ENCODE measurements around the gene MAP3K3. TPM values are rescaled to one million over a fixed set of nuclear protein-coding genes. Genes with fewer than 3 reads are reported as not detected.

Gene MAP3K3
- total RNA-seq, 2 donors from 2014 or later, result 38.2 to 94.7 TPM

GRCh38 chr17:63741408-63742173 lies 119.4 kb downstream of the MAP3K3 start, which contains the start of gene STRADA:
Gene STRADA (minus strand): TSS chr17:63741799. CDS start chr17:63728369, 13,430 bp downstream.
- Histone ChIP-seq H3K27ac (peak within 1 kb of the TSS; percentile 90 to 94), H3K9me3 (no peaks in the 10 kb centered on the region), H3K36me3 (peaks cover 14% of the 10 kb centered on the region), H3K27me3 (no peaks in the 10 kb centered on the region), H3K4me1 (peaks cover 0 to 15% of the 10 kb centered on the region in 2 donors), H3K4me3 (peak within 1 kb of the TSS; percentile 84 to 94)
- TF ChIP-seq CTCF (IDR thresholded peaks at IDR 0.05), result peak in 1 of 2 donors; percentile 25
- peak; percentile 97 for DNase-seq (ENCODE audit: low spot score)

Other genes with a start within 250 kb of the MAP3K3 start
- 10 to 100 TPM; 13.4 to 13.7 TPM for gene CYB561, start 176.1 kb upstream of the MAP3K3 start, total RNA-seq
- 1 to 10 TPM; 3.4 to 4.0 TPM for gene ACE, start 145.4 kb upstream of the MAP3K3 start, total RNA-seq
- not detected for gene KCNH6, start 99.1 kb upstream of the MAP3K3 start, total RNA-seq
- 10 to 100 TPM; 26.9 to 31.8 TPM for gene DCAF7, start 71.9 kb upstream of the MAP3K3 start, total RNA-seq
- 10 to 100 TPM; 18.2 to 27.7 TPM for gene TACO1, start 21.5 kb upstream of the MAP3K3 start, total RNA-seq
- gene LIMD2, start 77.7 kb downstream of the MAP3K3 start, total RNA-seq, result 1 to 10 TPM; 2.7 to 5.6 TPM
- 10 to 100 TPM; 13.1 to 14.4 TPM for gene STRADA, start 119.4 kb downstream of the MAP3K3 start, total RNA-seq
- 10 to 100 TPM; 57.1 to 69.7 TPM for gene CCDC47, start 151.2 kb downstream of the MAP3K3 start, total RNA-seq
- gene DDX42, start 151.8 kb downstream of the MAP3K3 start, total RNA-seq, result 10 to 100 TPM; 39.9 to 41.0 TPM
- gene PSMC5, start 205.0 kb downstream of the MAP3K3 start, total RNA-seq, result 100 to 1,000 TPM in 1 of 2 donors, 10 to 100 TPM in 1; 59.3 to 105 TPM
- gene FTSJ3, start 205.2 kb downstream of the MAP3K3 start, total RNA-seq, result 10 to 100 TPM; 24.3 to 58.0 TPM
- 10 to 100 TPM; 30.4 to 51.3 TPM for gene SMARCD2, start 220.3 kb downstream of the MAP3K3 start, total RNA-seq

Data from right atrium auricular region (tissue), 2 donors.